Adrenal gland (tissue), 12 donors: Measurements from ENCODE around the gene OGA. TPM values are rescaled to one million over a fixed set of nuclear protein-coding genes. Genes with fewer than 3 reads are reported as not detected.
A peak's percentile ranks its signal among the peaks of the same experiment; 100 is the strongest.

Source experiments
- DNase-seq, 7 donors: peaks; one replicate each; pipeline ENCODE4 v3.0.0-alpha.2; 2019 to 2020
- H3K27ac ChIP-seq, 5 donors: fragments of 200-600 bp; sonication (generic) in 4 of 5; 1 replicate in 3 of 5; 2 replicates in 2 of 5; pipeline versions ENCODE4 v1.5.1 to v1.8.0; 2016 to 2020; ENCODE audit warnings: mild to moderate bottlenecking in 1 of 5
- H3K27me3 ChIP-seq: fragments of 200-600 bp; 2 replicates; pipeline ENCODE4 v1.8.0; 2021
- H3K36me3 ChIP-seq, 2 donors: fragments of 200-600 bp; replicated peaks in 1 of 2; 1 replicate in 1 of 2; 2 replicates in 1 of 2; pipeline versions ENCODE4 v1.5.1 to v1.8.0; 2018 to 2022
- H3K4me1 ChIP-seq, 2 donors: fragments of 200-600 bp; replicated peaks in 1 of 2; 1 replicate in 1 of 2; 2 replicates in 1 of 2; pipeline versions ENCODE4 v1.5.1 to v1.8.0; 2018 to 2021
- H3K4me3 ChIP-seq, 4 donors: fragments of 200-600 bp; sonication (generic) in 3 of 4; one replicate each; pipeline ENCODE4 v1.5.1; 2016 to 2018
- H3K9me3 ChIP-seq, 3 donors: fragments of 200-600 bp; sonication (generic) in 1 of 3; replicated peaks in 1 of 3; 1 replicate in 2 of 3; 2 replicates in 1 of 3; pipeline versions ENCODE4 v1.5.1 to v1.8.0; 2016 to 2021
- POLR2A ChIP-seq, 2 donors: fragments of 450-650 bp; IDR thresholded peaks; one replicate each; pipeline ENCODE4 v1.6.1; 2017; ENCODE audit warnings: antibody characterized with exemption in 2 of 2, mild to moderate bottlenecking in 2 of 2, moderate library complexity in 1 of 2
- WGBS, 4 donors: extraction: QIAGEN DNeasy Blood & Tissue Kit in 2 of 4; methylation state at CpG; one replicate each; pipeline versions ENCODE4 v1.1.5 to v1.1.7; 2013 to 2017; 5-methylcytosine and 5-hydroxymethylcytosine counted together
- intact Hi-C, 2 donors: fragments of 100-400 bp; cut with DNase I; formaldehyde crosslinking; loops; one replicate each; pipeline versions ENCODE4 v1.14.1 to v1.15.0; 2022 to 2023
- polyA plus RNA-seq, 3 donors: library from polyadenylated mRNA; stranded (reverse); fragments of 200-250 nt in 2 of 3; fragments of 350-450 nt in 1 of 3; fragmentation: Illumina TruSeq in 1 of 3; extraction: RNeasy Lipid Tissue Mini Kit (QIAGEN cat#74804) in 1 of 3; gene quantifications; one replicate each; pipeline ENCODE4 v1.2.3, GENCODE V29; 2013 to 2014
- total RNA-seq, 9 donors: library from RNA; depleted of rRNA in 4 of 9; stranded (reverse); fragments of >200 nt in 4 of 9; fragments of 120-200 nt in 1 of 9; fragmentation: NEBNext Ultra II Directional in 1 of 9; extraction: Animal tissue kit (Norgen Biotek cat#: 25700) in 1 of 9; gene quantifications; one replicate each; pipeline versions ENCODE4 v1.1.0 to v1.2.4, GENCODE V29; 2013 to 2023
- TF ChIP-seq, protein P1 (sequence below), 6 experiments: fragments of 450-650 bp in 4 of 6; fragments of 200-600 bp in 2 of 6; sonication (generic) in 1 of 6; IDR thresholded peaks; 1 replicate in 5 of 6; 2 replicates in 1 of 6; pipeline versions ENCODE4 v1.5.1 to v1.8.0; 2016 to 2021; ENCODE audit warnings: antibody characterized with exemption in 6 of 6, mild to moderate bottlenecking in 2 of 6, moderate library complexity in 1 of 6
- donor health status: healthy with polysubstance abuse.
- donor health status: Bipolar disorder and iron deficiency.
- donor health status: DM: yes; HTN: yes; CAD: no.
- donor health status: DM: no; HTN: no; CAD: no.
- donor health status: DM: no; HTN: no; CAD: no.
- donor health status: DM: yes; HTN: yes; CAD: no.

Gene OGA
- total and polyA plus RNA-seq, 12 donors, result 32.8 to 119 (median 72.0) TPM

DNA sequence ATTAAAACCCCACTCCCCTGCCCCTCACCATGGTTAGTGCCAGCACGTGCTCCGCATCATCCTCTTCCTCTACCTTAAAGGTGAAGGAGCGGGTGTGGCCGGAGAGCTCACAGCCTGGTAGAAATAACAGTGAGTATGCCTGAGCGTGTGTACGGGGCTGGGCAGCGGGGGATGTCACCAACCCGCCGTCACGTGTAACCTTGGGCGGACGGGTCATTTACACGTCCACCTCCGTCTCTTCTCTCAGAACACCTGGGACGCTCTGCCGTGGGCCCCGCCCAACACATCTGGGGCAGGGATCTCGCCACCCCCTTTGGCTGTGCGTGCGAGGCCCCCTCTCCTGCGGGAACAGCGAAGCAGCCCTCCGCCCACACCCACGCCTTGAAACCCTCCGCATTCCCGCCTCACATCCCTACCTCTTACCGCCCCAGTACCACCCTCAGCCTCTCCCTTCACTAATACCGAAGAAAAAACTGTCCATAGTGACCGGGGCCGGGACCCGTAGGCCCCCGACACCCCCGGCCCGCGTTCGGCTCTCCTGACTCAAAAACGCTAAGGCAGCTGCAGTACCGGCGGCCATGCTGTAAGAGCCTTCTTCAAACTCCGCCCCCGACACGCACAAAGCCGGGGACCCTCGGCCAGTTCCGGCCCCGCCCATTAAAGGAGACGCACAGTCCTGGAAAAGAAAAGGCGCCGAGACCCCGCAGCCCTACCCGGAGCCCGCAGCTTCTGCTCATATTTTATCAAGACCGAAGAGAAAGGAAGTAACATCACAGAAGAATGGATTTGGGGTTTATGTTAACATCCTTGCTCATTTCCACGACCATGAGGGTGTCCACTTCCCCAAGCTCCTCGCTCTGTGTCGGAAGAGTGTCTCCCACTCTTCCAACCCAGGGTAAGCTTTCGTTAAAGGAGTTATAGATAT, 35.2 kb downstream of the OGA start, which contains the start of gene NPM3:
NPM3 (minus strand) TSS at position 636 of the 925 bp plus-strand sequence; CDS start at position 580, 56 bp downstream.
- Histone ChIP-seq H3K27me3 (peaks cover 8% of the 10 kb centered on the region), H3K4me3 (peak within 1 kb of the TSS; percentile 6 to 88 (median 52)), H3K9me3 (no peaks in the 10 kb centered on the region), H3K4me1 (peaks cover 23 to 34% of the 10 kb centered on the region in 2 donors), H3K27ac (peak within 1 kb of the TSS in 3 of 5 donors; percentile 11 to 53 (median 17)), H3K36me3 (peaks cover 0 to 32% of the 10 kb centered on the region in 2 donors)
- TF ChIP-seq, protein P1, sequence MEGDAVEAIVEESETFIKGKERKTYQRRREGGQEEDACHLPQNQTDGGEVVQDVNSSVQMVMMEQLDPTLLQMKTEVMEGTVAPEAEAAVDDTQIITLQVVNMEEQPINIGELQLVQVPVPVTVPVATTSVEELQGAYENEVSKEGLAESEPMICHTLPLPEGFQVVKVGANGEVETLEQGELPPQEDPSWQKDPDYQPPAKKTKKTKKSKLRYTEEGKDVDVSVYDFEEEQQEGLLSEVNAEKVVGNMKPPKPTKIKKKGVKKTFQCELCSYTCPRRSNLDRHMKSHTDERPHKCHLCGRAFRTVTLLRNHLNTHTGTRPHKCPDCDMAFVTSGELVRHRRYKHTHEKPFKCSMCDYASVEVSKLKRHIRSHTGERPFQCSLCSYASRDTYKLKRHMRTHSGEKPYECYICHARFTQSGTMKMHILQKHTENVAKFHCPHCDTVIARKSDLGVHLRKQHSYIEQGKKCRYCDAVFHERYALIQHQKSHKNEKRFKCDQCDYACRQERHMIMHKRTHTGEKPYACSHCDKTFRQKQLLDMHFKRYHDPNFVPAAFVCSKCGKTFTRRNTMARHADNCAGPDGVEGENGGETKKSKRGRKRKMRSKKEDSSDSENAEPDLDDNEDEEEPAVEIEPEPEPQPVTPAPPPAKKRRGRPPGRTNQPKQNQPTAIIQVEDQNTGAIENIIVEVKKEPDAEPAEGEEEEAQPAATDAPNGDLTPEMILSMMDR (IDR thresholded peaks at IDR 0.05), result no peak
- TF ChIP-seq POLR2A (IDR thresholded peaks at IDR 0.05), result peak in 1 of 2 donors; percentile 45
- WGBS, 4 donors, result 1 to 2% (median 1%) methylated on average over 31 to 57 of the region's 57 CpGs
- intact Hi-C loops, result loop anchor here in 1 of 2 donors (5.0 kb wide), 1 partner anchor 181 kb away; no protein-coding TSS in a partner anchor
- peak; percentile 78 to 91 (median 85) for DNase-seq

DNA sequence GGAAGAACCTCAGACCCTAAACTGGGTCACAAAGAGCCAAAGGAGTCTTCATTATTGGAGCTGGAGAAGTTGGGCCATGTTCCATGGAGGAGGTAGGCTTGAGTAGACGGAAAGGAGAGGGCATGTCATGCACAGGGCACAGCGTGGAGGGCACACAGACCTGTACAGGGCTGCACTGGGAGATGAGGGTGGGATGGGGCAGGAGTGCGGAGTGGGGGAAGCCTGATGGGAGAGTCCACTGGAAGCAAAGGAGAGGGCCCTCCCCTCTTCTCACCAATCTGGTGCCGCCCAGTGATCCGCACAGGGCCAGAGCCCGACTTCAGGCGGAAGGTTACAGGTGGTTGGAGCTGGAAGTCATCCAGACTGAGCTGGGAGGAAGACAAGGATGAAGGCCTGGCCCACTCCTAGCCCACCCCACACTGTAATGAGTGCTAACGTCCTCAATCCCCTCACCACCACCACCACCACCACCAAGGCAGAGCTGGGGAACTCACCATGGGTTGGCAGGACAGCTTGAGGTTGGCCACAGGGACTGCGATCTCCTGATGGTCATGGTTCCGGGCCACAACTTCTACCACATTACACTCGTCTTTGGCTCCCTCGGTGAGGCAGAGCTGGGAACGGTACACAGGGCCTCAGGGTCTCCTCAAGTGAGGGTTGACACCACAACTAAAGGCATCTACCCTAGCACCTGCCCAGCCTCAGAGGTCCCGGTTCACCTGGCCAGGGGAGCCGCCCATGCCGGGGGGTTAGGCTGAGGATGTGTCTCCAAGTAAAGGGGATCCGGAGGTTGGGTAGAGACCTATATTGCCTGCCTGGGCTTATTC, 36.0 kb downstream of the OGA start:
- H3K4me1 ChIP-seq, result peaks cover 23 to 34% of the 10 kb centered on the region in 2 donors
- intact Hi-C loops, result loop anchor here (2.0 to 5.0 kb wide), 2 partner anchors 179 to 180 kb away; no protein-coding TSS in a partner anchor
- peaks cover 10% of the 10 kb centered on the region for H3K27me3 ChIP-seq
- no peaks in the 10 kb centered on the region for H3K9me3 ChIP-seq
- 52 to 71% (median 55%) methylated on average over 11 to 17 of the region's 17 CpGs for WGBS, 4 donors
- H3K36me3 ChIP-seq, result peaks cover 0 to 23% of the 10 kb centered on the region in 2 donors
- H3K4me3 ChIP-seq, result peak overlapping the region in 2 of 4 donors; percentile 88
- no peak for DNase-seq
- TF ChIP-seq, protein P1 (IDR thresholded peaks at IDR 0.05), result no peak
- no peak overlapping the region for H3K27ac ChIP-seq

DNA sequence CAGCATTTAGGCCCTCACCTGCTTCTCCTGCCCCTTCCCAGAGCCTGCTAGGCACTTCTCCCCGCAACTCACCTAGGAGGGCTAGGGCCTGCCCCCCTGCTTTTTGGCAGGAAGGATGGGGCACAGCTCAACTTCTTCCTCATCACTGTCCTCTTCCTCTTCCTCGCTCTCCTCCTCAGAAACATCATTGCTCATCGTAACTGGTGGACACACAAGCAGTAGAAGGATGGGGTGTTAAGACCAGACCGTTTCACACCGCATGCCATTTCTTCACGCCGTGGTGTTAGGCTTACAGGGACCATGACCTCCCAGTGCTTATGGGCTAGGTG, 36.6 kb downstream of the OGA start:
- TF ChIP-seq, protein P1 (IDR thresholded peaks at IDR 0.05), result no peak
- no peak for TF ChIP-seq POLR2A (IDR thresholded peaks at IDR 0.05)
- peaks cover 23 to 34% of the 10 kb centered on the region in 2 donors for H3K4me1 ChIP-seq
- intact Hi-C loops, result loop anchor here (2.0 to 5.0 kb wide), 2 partner anchors 179 kb away; no protein-coding TSS in a partner anchor
- DNase-seq, result no peak
- WGBS, 4 donors, result 80 to 89% (median 83%) methylated on average over 7 of the region's 7 CpGs
- H3K4me3 ChIP-seq, result no peak overlapping the region
- peaks cover 13% of the 10 kb centered on the region for H3K27me3 ChIP-seq
- H3K9me3 ChIP-seq, result no peaks in the 10 kb centered on the region
- peaks cover 0 to 17% of the 10 kb centered on the region in 2 donors for H3K36me3 ChIP-seq
- no peak overlapping the region for H3K27ac ChIP-seq
